Measurements from ENCODE around the gene NANOS1.

Gene NANOS1, protein sequence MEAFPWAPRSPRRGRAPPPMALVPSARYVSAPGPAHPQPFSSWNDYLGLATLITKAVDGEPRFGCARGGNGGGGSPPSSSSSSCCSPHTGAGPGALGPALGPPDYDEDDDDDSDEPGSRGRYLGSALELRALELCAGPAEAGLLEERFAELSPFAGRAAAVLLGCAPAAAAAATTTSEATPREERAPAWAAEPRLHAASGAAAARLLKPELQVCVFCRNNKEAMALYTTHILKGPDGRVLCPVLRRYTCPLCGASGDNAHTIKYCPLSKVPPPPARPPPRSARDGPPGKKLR

DNA sequence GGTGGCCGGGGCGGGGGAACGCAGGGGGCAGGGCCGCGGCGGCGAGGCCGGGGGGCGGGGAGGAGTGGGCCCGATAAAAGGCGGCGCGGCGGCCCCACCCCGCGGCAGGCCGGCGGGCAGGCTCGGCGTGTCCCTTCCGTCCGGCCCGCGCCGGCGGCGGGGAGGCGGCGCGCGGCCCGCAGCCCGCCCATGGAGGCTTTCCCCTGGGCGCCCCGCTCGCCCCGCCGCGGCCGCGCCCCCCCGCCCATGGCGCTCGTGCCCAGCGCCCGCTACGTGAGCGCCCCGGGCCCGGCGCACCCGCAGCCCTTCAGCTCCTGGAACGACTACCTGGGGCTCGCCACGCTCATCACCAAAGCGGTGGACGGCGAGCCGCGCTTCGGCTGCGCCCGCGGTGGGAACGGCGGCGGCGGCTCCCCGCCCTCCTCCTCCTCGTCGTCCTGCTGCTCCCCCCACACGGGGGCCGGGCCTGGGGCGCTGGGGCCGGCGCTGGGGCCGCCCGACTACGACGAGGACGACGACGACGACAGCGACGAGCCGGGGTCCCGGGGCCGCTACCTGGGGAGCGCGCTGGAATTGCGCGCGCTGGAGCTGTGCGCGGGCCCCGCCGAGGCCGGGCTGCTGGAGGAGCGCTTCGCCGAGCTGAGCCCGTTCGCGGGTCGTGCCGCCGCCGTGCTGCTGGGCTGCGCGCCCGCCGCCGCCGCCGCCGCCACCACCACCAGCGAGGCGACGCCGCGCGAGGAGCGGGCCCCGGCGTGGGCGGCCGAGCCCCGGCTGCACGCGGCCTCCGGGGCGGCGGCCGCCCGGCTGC is at the start of gene NANOS1:
NANOS1 (plus strand) TSS at position 102 of the 808 bp plus-strand sequence; CDS start at position 190, 88 bp downstream.
- DNase-seq, result no peak

DNA sequence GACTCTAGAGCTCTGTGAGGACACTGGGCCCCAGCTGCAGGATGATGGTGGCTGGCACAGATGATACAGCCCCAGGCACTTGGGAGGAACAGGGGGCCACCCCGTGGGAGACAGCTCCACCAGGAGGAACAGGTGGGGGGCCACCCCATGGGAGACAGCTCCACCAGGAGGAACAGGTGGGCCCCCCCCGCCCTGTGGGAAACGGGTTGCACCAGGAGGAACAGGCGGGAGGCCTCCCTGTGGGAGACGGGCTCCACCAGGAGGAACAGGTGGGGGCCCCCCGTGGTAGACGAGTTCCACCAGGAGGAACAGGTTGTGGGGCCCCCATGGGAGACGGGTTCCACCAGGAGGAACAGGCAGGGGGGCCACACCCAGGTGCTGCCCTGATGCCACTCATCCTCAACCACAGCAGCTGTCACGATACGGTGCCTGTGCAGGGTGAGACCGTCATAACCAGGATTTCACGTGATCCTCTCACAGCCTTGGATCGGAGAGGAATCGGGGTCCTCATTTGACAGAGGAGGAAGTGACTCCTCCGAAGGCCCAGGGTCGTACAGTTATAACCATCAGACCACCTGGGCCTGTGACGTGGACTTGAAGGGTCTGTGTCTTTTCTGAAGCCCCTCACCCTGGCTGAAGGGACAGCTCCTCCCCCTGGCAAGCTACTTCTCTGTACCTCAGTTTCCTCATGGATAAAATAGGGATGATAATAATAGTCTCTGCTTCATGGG is 49.2 kb upstream of the NANOS1 start:
- DNase-seq, result peak; percentile 64 to 79

DNA sequence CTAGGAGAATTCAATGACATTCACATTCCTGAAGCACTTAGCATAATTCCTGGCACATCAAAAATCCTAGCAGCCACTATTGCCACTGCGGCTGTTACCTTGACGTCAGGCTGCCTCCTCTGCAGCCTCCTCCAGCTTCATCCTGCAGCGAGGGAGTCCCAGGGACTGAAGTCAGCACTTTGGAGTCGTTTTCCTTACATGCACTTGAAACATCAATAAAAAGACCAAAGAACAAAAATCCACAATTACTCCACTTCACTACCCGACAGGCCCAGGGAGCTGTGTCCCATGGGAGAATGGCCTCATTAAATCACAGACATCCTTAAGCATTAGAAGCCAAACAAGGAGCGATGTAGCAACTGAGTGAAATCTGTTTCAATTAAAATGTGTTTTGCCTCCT is 48.6 kb upstream of the NANOS1 start:
- peak; percentile 11 to 53 for DNase-seq

DNA sequence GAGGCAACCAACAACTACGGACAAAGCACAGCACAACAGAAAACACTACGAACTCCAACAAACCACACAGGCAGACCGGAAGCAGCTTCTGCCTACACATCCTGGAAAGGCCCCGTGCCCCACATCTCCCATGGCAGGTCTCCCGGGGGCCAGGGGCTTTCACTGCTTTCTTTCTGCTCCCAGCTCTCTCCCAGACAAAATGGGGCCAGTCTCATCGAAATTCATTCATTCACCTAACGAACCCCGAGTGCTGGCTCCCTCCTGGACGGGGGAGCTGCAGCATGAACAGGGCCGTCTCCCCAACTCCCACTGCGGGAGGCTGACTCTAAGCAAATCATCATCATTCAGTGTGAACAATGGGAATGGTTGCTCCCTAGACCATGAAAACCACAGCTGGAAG is 47.6 kb upstream of the NANOS1 start:
- no peak for DNase-seq

DNA sequence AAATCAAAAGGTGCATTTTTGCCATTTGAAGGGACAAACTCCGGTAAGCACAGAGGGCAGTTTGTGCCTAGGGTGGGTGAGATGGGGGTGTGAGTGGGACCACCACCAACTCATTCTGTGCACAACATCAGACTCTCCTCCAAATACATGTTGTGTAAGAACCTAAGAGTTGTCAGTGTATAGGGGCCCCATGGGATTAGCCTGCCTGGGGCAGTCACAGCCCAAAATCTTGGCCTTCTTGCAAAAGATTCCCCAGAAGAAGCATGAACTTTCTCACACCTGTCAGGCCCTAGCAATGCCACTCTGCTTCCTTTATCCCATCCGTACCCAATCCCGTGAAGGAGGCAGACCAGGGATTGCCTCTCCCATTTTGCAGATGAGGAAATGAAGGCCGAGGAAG is 47.1 kb upstream of the NANOS1 start:
- DNase-seq, result no peak

DNA sequence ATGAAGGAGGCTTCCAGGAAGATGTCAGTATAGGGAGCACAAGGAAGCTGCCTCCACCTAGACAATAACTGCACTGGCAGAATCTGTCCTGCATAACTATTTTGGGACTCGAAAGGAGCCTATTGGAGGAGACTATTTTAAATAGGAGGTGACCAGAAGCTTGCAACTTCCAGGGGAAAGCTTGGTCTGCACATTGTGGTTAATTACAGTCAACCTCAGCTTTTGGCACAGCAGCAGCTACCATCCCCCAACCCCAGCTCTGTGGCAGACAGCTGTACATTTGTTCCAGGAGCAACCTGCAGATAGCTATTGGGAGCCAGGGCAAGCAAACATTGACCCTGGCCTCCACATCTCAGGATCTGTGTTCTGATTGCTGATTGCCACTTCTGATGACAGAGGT is 46.3 kb upstream of the NANOS1 start:
- peak in 1 of 2 experiments; percentile 9 for DNase-seq

DNA sequence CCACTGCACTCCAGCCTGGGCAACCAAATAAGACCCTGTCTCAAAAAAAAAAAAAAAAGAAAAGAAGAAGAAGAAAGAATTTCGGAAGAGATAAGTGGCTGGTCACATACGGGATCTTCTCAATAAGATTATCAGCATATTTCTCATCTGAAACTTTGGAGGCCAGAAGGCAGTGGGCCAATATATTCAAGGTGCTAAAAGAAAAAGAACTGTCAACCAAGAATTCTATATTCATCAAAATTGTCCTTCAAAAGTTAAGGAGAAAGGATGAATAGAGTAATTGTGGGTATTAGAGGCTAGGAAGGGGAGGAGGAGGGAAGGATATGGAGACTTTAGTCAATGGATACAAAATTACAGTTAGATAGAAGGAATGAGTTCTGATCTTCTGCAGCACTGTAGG is 43.9 kb upstream of the NANOS1 start:
- DNase-seq, result no peak

DNA sequence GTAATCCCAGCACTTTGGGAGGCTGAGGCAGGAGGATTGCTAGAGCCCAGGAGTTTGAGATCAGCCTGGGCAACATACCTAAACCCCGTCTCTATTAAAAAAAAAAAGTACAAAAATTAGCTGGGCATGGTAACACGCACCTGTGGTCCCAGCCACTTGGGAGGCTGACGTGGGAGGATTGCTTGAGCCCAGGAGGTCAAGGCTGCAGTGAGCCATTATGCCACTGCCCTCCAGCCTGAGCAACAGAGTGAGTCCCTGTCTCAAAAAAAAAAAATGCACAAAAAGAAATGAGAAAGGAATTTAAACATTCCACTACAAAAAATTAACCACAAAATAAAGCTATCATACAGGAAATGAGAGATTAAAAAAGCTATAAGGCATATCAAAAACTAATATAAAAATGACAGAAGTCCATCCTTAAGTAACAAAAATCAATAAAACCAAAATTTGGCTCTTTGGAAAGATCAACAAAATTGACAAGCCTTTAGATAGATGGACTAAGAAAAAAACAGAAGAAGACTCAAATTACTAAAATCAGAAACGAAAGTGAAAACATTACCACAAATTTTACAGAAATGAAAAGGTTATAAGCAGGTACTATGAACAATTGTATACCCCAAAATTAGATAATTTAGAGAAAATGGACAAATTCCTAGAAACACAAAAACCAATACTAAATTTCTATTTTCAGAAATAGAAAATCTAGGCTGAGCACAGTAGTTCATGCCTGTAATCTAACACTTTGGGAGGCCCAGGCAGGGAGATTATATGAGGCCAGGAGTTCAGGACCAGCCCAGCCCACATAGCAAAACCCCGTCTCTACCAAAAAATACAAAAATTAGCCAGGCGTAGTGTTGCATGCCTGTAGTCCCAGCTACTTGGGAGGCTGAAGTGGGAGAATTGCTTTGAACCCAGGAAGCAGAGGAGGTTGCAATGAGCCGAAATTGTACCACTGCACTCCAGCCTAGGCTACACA is 42.4 kb upstream of the NANOS1 start:
- no peak for DNase-seq

DNA sequence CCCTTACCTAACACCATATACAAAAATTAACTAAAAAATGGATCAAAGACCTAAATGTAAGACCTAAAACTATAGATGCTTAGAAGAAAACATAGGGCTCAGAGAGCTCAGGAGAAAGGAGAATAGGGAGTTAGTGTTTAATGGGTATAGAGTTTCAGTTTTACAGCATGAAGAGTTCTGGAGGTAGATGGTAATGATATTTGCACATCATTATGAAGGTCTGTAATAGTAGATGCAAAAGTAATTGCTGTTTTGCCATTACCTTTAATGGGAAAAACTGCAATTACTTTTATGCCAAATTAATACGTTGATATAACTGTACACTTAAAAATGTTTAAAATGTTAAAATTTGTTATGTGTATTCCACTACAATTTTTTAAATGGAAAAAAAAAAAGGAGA is 39.2 kb upstream of the NANOS1 start:
- DNase-seq, result no peak

DNA sequence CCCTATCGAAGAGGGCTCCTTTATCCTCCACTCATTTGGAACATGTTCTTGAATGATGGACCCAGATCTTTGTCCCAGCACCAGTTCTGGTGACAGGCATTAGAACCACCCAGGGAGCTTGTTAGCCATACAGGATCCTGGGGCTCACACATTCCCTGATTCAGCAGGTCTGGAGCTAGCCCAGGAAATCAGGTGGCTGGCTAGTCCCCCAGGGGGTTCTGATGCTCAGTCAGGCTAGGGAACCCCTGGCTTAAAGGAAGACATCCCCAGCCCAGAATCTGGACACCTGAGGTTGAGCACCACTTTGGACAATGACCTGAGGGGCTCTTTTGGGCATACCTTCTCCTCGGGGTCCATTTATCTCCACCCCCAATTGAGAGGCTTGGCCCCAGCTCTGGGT is 37.0 kb upstream of the NANOS1 start:
- no peak for DNase-seq

DNA sequence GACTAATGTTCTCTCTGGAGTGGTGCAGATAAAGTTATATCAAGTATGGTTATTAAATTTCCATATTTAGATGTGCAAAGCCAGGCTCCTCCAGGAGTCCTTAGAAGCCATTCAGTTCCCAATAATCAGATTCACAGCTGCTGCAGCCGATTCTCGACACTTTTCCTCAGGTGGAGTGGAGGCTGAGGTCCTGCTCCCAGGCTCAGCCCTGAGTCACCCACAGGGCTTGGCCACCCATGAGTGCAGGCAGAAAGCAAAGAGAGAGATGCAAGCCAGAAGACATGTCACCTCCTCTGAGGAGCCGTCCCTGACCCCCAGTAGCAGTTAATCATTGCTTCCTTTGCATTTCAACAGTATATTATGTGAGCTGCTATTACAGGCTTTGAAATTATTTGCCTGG is 36.3 kb upstream of the NANOS1 start:
- DNase-seq, result no peak

DNA sequence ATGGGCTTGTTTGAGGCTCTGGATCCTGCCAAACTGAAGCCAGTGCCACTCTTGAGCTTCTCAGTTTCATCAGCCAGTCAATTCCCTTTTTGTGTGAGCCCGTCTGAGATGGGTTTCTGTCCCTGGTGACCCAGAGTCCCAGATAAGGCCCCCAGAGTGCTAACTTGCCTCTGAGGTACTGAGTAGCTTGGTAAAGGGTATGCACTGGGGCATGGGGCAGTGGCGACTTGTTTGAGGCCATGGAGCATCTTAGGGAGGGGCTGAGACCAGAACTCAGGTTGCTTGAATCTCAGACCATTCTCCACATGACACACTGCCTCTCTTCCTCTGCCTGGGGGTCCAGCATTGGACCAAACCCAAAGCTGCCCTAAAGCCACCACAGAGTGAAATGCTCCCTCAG is 35.2 kb upstream of the NANOS1 start:
- DNase-seq, result no peak

DNA sequence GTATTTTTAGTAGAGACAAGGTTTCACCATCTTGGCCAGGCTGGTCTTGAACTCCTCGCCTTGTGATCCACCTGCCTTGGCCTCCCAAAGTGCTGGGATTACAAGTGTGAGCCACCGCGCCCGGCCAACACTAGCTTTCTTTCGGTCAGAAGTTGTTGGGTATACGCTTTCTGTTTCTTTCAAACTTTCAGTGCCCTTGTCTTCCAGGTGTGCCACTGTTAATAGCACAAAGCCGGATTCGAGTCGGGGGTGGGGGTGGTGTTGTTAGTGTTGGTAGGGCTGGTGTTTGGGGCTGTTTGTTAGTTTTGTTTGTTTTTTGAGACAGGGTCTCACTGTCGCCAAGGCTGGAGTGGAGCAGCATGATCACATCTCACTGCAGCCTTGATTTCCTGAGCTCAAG is 33.8 kb upstream of the NANOS1 start:
- no peak for DNase-seq

DNA sequence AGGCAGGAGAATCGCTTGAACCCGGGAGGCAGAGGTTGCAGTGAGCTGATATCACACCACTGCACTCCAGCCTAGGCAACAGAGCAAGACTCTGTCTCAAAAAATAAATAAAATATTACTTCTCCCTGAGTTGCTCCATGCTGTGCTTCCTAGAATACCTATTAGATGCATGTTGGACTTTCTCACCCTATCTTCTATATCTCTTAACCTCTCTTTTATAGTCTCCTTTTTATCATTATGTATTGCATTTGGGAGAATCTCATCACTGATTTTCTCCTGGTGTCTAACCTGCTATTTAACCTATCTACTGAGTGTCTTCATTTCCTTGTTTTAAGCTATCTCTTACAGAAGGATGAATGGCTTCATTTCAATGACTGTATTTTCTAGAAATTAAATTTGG is 32.1 kb upstream of the NANOS1 start:
- DNase-seq, result no peak

DNA sequence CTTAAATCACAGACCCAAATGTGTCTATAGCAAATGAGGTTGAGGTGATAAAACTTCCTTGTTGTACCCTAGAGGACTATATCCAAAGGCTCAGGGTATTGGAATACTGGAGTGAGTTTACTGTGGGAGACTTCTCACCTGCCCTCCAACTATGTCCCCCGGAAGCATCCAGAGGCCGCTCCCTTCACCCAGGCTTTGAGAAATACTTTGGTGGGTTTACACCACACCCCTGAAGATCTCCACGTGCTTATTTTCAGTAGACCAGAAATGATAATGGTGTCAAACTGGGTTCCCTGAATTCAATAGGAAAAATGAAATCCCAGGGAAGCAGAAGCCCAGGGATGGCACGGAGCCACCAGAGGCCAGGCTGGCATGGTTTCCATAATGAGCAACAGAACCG is 31.3 kb upstream of the NANOS1 start:
- DNase-seq, result no peak

DNA sequence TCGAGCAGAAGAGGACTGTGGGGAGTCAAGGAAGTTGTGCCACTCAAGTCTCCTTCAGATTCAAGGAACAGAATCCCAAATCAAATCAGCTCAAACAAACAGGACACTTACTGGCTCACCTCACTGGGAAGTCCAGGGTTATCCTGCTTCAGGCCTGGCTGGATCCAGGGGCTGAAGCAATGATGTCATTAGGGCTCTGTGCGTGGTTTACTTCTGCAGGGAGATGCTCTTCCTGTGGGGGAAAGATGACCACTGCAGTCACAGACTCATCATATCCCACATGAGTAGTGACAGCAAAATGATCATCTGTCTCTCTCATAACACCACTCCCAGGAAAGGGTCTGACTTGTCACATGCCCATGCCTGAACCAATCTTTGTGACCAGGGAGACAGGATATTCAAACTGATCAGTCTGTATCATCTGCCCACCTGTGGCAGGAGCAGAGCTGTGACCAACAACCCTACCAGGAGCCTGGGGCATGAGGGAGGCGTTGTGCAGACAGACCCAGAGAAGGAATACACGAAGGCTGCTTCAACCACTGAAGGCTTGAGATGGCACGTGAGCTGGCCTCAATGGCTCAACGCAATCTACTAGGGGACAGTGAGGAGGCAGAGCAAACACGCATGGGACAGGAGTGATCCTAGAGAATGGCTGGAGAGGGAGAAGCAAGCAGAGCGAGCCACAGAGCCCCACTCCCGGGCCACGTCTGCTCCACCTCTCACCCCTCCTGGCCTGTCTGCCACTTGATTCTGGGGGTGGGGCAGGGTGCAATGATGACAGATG is 27.6 kb upstream of the NANOS1 start:
- no peak for DNase-seq

DNA sequence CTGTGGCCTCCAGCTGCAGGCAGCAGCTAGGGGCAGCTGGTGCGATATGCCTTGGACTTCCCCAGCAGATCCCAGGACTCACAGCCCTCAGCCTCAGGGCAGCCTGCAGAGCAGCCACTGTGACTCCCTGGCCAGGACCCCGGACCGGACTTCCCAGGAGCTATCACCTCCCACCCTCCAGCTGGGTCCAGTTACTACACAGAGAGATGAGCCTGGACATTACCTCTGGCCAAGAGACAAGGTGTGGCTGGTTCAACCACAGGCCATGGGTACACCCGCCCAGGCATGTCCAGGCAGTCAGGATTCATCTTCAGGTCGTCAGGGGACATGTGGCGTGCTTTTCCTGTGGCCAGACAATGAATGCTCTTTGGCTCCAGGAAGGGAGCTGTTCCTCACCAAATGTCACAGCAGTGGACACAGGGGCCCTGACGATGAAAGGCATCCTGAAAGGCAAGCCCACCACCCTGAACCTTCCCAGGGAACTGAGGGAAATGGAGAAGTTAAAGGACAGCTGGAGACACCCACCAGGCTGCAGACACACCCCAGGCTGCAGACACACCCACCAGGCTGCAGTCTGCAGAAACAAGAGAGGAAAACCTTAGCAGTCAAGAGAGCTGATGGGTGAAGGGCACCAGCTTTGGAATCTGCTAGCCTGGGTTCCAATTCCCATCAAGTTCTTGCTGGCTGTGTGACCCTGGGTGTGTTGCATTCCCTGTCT is 25.8 kb upstream of the NANOS1 start:
- no peak for DNase-seq

DNA sequence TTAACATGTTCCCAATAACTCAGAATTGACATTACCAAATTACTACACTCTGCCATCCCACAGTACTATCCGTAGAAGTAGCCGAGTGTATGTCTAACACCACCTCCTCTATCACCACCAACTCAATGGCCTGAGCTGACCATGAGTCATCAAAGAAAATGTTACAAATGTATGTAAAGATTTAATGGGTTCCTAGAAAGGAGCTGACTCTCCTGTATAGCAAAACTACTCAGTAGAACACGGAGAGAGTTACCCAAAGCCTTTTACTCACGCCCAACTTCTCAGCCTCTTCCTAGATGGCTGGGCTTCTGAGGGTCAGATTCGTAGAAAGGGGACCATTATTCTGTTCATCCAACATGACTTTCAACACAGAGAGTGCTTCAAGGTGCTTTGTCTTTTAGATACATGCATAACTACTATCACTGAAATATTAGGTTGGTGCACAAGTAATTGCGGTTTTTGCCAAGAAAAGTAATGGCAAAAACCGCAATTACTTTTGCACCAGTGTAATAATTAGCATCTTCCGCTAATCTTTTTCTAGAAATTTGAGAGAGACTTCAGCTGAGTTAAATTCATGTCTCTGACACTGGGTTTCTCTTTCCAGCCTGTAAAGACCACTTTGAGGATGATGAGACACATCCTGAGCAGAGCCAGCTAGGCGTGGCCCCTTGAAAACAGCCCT is 24.0 kb upstream of the NANOS1 start:
- DNase-seq, result no peak

DNA sequence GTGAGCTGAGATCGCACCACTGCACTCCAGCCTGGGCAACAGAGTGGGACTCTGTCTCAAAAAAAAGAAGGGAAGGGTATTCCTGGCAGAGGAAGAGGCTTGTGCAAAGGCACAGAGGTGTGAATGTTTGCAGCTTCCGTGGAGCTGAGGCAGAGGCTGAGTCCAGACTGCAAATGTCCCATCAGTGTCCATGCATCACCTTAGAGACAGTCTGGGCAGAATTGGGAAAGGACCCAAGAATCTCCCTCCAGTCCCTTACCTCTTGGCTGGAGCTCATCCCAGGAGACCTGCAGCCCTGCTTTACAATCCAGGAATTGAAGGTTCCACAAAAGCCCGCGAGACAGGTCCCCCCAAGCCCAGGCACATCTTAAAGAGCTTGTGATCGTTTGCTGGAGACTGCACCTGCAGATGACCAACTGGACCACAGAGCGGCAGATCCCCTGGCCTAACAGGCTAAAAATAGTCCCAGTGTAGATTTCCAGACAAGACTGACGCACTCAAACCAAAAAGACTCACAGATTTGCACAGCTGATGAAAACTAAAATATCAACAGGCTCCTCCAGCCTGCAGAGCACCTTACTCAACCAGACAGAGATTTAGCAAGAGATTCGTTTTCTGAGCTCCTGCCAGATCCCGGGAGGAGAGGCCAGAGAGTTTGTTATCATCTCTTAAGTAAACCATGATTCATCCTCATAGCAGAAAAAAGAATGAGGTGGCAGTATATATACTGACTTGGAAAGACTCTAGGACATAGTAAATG is 22.9 kb upstream of the NANOS1 start:
- peak in 1 of 2 experiments; percentile 50 for DNase-seq

DNA sequence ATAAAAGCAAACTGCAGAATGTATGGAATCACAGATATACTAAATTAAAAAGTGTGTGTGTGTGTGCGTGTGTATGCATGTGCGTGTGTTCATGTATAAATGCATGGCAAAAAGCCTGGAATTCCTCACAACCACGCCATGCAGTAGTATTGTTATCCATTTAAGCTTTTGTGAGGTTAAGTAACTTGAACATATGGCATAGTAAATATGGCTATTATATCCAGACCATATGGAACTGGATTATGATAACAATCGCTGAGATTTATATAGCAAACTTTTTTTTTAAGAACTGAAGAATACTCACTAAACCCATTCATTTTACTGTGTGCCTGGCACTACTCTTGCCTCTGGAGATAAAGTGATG is 22.3 kb upstream of the NANOS1 start:
- DNase-seq, result peak; percentile 7 to 70
